Measurements from ENCODE around the gene HPD. TPM values are rescaled to one million over a fixed set of nuclear protein-coding genes. Genes with fewer than 3 reads are reported as not detected.

The HPD gene
- total RNA-seq, 1 experiment from 2014 or later: not detected

- Histone ChIP-seq H3F3A (ENCODE audit: low read length, unreplicated experiment) (no peaks in the 10 kb centered on the region), H3K27me3 (ENCODE audit: low read length) (no peaks in the 10 kb centered on the region), H3K36me3 (ENCODE audit: low read depth, low read length) (peaks cover 63% of the 10 kb centered on the region), H3K4me1 (ENCODE audit: insufficient read depth, low read length) (no peaks in the 10 kb centered on the region), H4K20me1 (ENCODE audit: low read length) (no peaks in the 10 kb centered on the region), H3K9me3 (ENCODE audit: low read length) (no peaks in the 10 kb centered on the region), H2AFZ (ENCODE audit: low read length) (no peak overlapping the region), H3K9me2 (replicated peaks; ENCODE audit: low read length) (no peaks in the 10 kb centered on the region), H3K9ac (ENCODE audit: low read length) (no peak overlapping the region), H3K79me2 (ENCODE audit: low read length) (no peaks in the 10 kb centered on the region; the same call in 1 of the 2 replicates), H3K27ac (ENCODE audit: low read length) (no peak overlapping the region), H3K4me2 (ENCODE audit: low read length) (no peak overlapping the region), H3K4me3 (ENCODE audit: low read length) (no peak overlapping the region)
- TF ChIP-seq EZH2phosphoT487 (IDR thresholded peaks at IDR 0.05; ENCODE audit: borderline replicate concordance, low read length) (no peak), EZH2 (IDR thresholded peaks at IDR 0.05; ENCODE audit: low read length, unreplicated experiment) (no peak), CTCF (conservative IDR thresholded peaks at IDR 0.05; ENCODE audit: low read depth, low read length) (no peak)
- DNase-seq (no peak), ATAC-seq (no peak)
- intact Hi-C loops (cut with micrococcal nuclease): no loop called here
- CTCF ChIA-PET: no interaction called here
- no TSS peak for BruUV-seq (replicated peaks)
- POLR2A ChIA-PET (ENCODE audit: unreplicated experiment): no interaction called here
These were observed 44.5 kb upstream of the HPD start for GRCh38 chr12:121903202-121903601.

DNA sequence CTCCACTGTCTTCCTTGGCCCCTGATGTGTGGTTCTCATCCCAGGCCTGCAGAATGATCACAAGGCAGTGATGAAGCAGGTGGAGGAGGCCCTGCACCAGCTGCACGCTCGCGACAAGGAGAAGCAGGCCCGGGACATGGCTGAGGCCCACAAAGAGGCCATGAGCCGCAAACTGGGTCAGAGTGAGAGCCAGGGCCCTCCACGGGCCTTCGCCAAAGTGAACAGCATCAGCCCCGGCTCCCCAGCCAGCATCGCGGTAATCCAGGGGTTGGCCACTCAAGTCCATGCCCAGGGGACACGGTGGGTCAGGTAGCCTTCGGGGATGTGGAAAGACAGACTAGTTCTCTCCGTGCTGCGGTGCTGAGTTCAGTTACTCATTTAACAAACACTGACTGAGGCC, 40.9 kb upstream of the HPD start:
- Histone ChIP-seq H3K4me2 (ENCODE audit: low read length) (no peak overlapping the region), H3K79me2 (ENCODE audit: low read length) (peaks cover 19% of the 10 kb centered on the region), H3K9me3 (ENCODE audit: low read length) (no peaks in the 10 kb centered on the region), H3F3A (ENCODE audit: low read length, unreplicated experiment) (no peaks in the 10 kb centered on the region), H3K36me3 (ENCODE audit: low read depth, low read length) (peaks cover 72% of the 10 kb centered on the region), H4K20me1 (ENCODE audit: low read length) (no peaks in the 10 kb centered on the region), H3K4me1 (ENCODE audit: insufficient read depth, low read length) (peaks cover 2% of the 10 kb centered on the region), H3K9ac (ENCODE audit: low read length) (no peak overlapping the region), H3K4me3 (ENCODE audit: low read length) (no peak overlapping the region), H2AFZ (ENCODE audit: low read length) (no peak overlapping the region), H3K27me3 (ENCODE audit: low read length) (no peaks in the 10 kb centered on the region), H3K27ac (ENCODE audit: low read length) (no peak overlapping the region), H3K9me2 (replicated peaks; ENCODE audit: low read length) (no peaks in the 10 kb centered on the region)
- TF ChIP-seq EZH2phosphoT487 (IDR thresholded peaks at IDR 0.05; ENCODE audit: borderline replicate concordance, low read length): no peak
- TF ChIP-seq CTCF (conservative IDR thresholded peaks at IDR 0.05; ENCODE audit: low read depth, low read length): no peak
- TF ChIP-seq EZH2 (IDR thresholded peaks at IDR 0.05; ENCODE audit: low read length, unreplicated experiment): no peak
- no TSS peak for BruUV-seq (replicated peaks)
- ATAC-seq: no peak
- CTCF ChIA-PET: no interaction called here
- intact Hi-C loops (cut with micrococcal nuclease): no loop called here
- POLR2A ChIA-PET (ENCODE audit: unreplicated experiment): no interaction called here
- no peak for DNase-seq

GRCh38 chr12:121898287-121898686, 39.6 kb upstream of the HPD start:
- ATAC-seq (no peak), DNase-seq (no peak)
- ChIA-PET CTCF (no interaction called here), POLR2A (ENCODE audit: unreplicated experiment) (no interaction called here)
- Histone ChIP-seq H3K9ac (ENCODE audit: low read length) (no peak overlapping the region), H2AFZ (ENCODE audit: low read length) (no peak overlapping the region), H4K20me1 (ENCODE audit: low read length) (peaks cover 5% of the 10 kb centered on the region; the same call in 1 of the 2 replicates), H3K4me1 (ENCODE audit: insufficient read depth, low read length) (peaks cover 14% of the 10 kb centered on the region), H3K79me2 (ENCODE audit: low read length) (peaks cover 32% of the 10 kb centered on the region), H3F3A (ENCODE audit: low read length, unreplicated experiment) (peaks cover 5% of the 10 kb centered on the region), H3K4me2 (ENCODE audit: low read length) (no peak overlapping the region), H3K36me3 (ENCODE audit: low read depth, low read length) (peaks cover 65% of the 10 kb centered on the region), H3K4me3 (ENCODE audit: low read length) (no peak overlapping the region), H3K9me2 (replicated peaks; ENCODE audit: low read length) (no peaks in the 10 kb centered on the region), H3K27me3 (ENCODE audit: low read length) (no peaks in the 10 kb centered on the region), H3K9me3 (ENCODE audit: low read length) (no peaks in the 10 kb centered on the region), H3K27ac (ENCODE audit: low read length) (no peak overlapping the region)
- BruUV-seq (replicated peaks): no TSS peak
- TF ChIP-seq EZH2phosphoT487 (IDR thresholded peaks at IDR 0.05; ENCODE audit: borderline replicate concordance, low read length) (no peak), CTCF (conservative IDR thresholded peaks at IDR 0.05; ENCODE audit: low read depth, low read length) (no peak), EZH2 (IDR thresholded peaks at IDR 0.05; ENCODE audit: low read length, unreplicated experiment) (no peak)
- intact Hi-C loops (cut with micrococcal nuclease): no loop called here
